GM19035 (cell line): Measurements from ENCODE around the gene IL17F.

Experiments
- ATAC-seq: cut with Tn5 transposase; IDR thresholded peaks from one replicate; pipeline ENCODE4 v1.9.1; 2021; ENCODE audit not compliant: unreplicated experiment

Gene IL17F

GRCh38 chr6:52195886-52196285 is 48.4 kb downstream of the IL17F start:
- ATAC-seq: no peak

- no peak for ATAC-seq
Observed at GRCh38 chr6:52191824-52192223, 52.5 kb downstream of the IL17F start.

DNA sequence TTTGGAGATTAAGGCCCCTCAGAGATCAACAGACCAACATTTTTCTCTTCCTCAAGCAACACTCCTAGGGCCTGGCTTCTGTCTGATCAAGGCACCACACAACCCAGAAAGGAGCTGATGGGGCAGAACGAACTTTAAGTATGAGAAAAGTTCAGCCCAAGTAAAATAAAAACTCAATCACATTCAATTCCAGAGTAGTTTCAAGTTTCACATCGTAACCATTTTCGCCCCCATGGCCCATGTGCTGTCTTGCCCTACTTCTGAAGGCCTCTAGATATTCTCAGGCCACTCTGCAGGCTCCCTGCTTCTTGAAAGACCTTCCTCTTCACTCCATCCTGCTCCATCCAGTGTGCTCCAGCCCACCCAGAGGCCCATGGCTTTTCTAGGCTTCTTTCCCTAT is 53.9 kb downstream of the IL17F start:
- peak; percentile 50 for ATAC-seq

- ATAC-seq: no peak
Observed at GRCh38 chr6:52189974-52190373, 54.3 kb downstream of the IL17F start.

- no peak for ATAC-seq
Observed at GRCh38 chr6:52187098-52187497, 57.2 kb downstream of the IL17F start.
